PC-3 (cell line): ENCODE data around the gene GABBR2.

Source experiments
- EZH2 ChIP-seq: fragments of 300-600 bp; sonication (generic); IDR thresholded peaks from one replicate; pipeline ENCODE4 v1.6.1; 2017; ENCODE audit warnings: antibody characterized with exemption, mild to moderate bottlenecking, low read length; ENCODE audit not compliant: unreplicated experiment
- EZH2phosphoT487 ChIP-seq: fragments of 300-600 bp; sonication (generic); IDR thresholded peaks from 2 replicates; pipeline ENCODE4 v1.6.1; 2018; ENCODE audit warnings: mild to moderate bottlenecking, antibody characterized with exemption, low read length, borderline replicate concordance
- TF ChIP-seq, protein P1 (sequence below): fragments of 300-600 bp; sonication (generic); conservative IDR thresholded peaks from 2 replicates; pipeline ENCODE4 v1.5.1; 2017; ENCODE audit warnings: antibody characterized with exemption, low read depth, mild to moderate bottlenecking, low read length

DNA sequence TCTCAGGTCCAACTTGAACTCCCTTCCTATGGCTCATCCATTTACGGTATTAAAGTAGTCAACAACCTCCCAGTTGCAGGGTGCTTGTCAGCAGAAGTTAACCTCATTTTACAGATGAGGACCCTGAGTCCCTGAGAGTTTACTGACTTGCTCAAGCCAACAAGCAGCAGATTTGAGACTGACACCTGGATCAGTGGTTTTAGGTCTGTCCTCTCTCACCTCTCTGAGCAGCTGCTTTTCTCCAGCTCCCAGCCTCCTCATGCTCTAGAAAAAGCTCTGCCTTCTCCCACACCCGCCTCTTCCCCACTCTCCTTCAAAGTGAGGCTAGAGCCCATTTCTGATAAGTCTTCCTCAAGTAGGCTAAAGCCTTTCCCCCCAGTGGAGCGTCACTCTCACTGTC lies 56.4 kb downstream of the GABBR2 start:
- TF ChIP-seq, protein P1, sequence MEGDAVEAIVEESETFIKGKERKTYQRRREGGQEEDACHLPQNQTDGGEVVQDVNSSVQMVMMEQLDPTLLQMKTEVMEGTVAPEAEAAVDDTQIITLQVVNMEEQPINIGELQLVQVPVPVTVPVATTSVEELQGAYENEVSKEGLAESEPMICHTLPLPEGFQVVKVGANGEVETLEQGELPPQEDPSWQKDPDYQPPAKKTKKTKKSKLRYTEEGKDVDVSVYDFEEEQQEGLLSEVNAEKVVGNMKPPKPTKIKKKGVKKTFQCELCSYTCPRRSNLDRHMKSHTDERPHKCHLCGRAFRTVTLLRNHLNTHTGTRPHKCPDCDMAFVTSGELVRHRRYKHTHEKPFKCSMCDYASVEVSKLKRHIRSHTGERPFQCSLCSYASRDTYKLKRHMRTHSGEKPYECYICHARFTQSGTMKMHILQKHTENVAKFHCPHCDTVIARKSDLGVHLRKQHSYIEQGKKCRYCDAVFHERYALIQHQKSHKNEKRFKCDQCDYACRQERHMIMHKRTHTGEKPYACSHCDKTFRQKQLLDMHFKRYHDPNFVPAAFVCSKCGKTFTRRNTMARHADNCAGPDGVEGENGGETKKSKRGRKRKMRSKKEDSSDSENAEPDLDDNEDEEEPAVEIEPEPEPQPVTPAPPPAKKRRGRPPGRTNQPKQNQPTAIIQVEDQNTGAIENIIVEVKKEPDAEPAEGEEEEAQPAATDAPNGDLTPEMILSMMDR = no peak
- TF ChIP-seq EZH2 (no peak), EZH2phosphoT487 (no peak)
